HG03280 (cell line): Measurements from ENCODE around the gene SAMD14.
"Not testable (repeated sequence)": the region's sequence is repeated elsewhere in the genome, so short reads cannot be mapped to it uniquely, and the experiment has no call there.

Source experiments
- ATAC-seq: cut with Tn5 transposase; IDR thresholded peaks from one replicate; pipeline ENCODE4 v1.9.1; 2021; ENCODE audit warnings: mild to moderate bottlenecking, moderate library complexity; ENCODE audit not compliant: unreplicated experiment

The SAMD14 gene

GRCh38 chr17:50079334-50080095, 50.4 kb downstream of the SAMD14 start:
- no peak for ATAC-seq

- no peak for ATAC-seq
These were observed 51.5 kb downstream of the SAMD14 start for GRCh38 chr17:50078430-50078829.

GRCh38 chr17:50076591-50077235, 53.2 kb downstream of the SAMD14 start:
- ATAC-seq, result no peak

DNA sequence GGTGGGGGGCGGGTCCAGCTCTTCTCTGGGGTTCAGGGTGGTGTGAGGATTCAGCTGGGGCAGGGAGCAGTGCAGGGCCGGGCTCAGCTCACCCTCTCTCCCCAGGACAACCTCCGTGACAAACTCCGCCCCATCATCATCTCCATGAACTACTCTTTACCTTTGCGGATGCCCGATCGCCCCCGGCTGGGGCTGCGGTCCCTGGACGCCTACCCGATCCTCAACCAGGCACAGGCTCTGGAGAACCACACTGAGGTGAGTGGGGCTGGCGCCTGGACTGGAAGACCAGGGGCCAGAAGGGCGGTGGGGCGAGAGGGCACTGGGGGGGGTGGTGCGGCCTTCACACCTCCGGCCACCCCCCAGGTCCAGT, 53.8 kb downstream of the SAMD14 start:
- ATAC-seq, result no peak

DNA sequence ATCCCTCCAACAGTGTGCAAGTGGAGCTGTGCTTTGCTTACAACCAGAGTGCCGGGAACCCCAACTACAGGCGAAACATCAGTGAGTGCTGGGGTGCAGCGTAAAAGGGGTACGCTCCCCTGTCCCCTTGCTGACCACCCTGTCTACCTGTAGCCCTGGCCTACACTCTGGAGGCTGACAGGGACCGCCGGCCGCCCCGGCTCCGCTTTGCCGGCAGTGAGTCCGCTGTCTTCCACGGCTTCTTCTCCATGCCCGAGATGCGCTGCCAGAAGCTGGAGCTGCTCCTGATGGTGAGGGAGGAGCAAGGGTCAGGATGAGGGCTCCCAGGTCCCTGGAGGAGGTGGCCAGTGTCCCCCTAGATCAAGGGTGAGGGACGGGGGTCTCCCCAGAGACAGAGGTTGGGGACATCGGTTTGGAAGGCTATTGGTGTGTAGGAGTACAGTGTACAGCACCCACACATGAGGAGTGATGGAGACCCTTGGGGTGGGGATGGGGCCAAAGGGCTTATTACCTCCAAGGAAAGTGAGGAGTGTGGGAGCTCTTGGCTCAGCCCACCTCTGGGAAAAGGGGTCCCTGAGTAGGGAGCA, 54.4 kb downstream of the SAMD14 start:
- no peak for ATAC-seq

DNA sequence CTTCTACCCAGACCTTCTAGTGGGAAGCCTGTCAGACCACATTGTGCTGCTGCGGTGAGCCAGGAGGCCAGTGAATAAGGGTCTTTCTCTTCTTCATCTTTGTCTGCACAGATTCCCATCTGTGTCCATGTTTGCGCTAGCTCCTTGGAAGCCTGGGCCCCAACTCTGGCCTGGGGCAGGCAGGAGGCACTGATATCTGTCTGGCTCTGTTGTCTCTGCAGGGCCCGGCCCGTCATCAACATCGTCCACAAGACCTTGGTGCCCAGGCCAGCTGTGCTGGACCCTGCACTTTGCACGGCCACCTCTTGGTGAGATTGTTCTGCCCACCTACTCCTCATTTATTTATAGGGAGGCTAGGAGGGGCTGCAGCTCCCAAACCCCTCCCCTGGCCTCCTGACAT, 55.7 kb downstream of the SAMD14 start:
- no peak for ATAC-seq

DNA sequence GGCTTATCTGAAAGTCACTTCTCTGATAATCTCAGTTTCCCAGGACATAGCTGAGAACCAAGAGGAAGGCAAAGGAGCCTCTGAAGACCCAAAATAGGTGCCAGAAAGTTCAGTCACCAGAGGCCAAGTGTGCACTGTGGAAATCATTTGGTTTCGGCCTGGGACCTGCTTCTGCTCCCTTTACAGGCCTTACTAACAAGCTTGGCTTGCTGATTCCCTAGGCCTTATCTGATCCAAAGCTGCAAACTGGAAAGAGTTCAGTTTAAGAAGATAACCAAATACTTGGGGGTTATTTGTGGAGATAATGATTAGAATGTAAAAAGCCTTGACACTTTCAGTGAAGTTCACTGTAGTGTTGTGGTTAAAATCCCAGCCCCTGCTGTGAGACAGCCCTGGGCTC, 57.0 kb downstream of the SAMD14 start:
- no peak for ATAC-seq

DNA sequence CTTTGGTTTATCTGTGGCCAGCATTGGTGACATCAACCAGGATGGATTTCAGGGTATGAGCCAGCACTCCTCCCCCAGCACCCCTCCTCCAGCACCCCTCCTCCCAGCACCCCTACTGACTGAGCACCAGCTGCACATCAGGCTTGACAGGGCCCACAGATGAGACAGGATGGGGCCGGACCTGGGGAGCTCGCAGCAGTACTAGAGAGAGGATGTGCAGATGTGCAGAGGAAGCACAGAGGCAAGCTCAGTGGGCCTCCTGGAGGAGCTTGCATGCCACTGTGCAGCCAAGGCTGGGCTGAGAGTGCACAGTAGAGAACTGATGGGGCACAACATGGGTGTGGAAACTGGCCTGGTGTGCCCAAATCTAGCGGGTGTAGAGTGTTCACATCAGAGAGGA, 57.8 kb downstream of the SAMD14 start:
- no peak for ATAC-seq

DNA sequence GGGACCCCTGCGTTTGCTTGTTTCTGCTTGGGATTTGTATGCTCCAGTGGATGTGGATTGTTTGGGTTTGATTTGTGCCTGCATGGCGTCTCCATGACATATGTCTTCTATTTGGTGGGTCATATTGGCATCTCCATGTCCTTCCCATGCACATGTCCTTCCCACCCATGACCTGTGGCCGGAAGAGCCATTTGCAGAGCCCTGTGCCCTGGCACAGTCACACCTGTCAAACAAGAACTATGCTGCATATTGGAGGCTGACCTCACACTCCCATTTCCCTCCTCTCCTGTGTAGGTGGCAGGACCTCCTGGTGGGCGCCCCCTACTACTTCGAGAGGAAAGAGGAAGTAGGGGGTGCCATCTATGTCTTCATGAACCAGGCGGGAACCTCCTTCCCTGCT, 58.3 kb downstream of the SAMD14 start:
- no peak for ATAC-seq

DNA sequence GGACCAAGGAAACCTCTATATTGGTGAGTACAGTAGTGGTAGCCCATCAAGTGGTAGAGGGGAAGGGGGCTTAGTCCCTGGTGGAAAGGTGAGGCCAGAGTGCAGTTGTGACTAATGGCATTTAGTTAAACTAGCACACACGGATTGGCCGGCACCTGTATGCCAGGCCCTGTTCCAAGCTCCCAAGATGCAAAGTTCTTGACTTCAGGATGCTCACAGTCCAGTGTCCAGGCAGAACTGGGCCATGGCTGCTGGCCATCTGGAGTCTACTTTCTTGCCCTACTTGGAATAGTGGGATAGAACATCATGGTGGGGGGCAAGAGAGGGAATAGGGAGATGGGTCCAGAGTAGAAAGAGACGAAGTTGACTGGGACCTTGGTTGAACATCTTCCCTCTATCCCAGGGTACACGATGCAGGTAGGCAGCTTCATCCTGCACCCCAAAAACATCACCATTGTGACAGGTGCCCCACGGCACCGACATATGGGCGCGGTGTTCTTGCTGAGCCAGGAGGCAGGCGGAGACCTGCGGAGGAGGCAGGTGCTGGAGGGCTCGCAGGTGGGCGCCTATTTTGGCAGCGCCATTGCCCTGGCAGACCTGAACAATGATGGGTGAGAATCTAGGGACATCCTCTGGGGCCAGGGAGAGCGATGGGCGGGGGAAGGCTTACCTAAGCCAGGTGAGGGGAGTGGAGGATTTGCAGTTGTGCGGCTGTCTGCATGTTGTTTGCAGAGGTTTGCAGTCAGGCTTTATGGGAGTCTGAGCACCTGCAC, 58.9 kb downstream of the SAMD14 start:
- no peak for ATAC-seq

DNA sequence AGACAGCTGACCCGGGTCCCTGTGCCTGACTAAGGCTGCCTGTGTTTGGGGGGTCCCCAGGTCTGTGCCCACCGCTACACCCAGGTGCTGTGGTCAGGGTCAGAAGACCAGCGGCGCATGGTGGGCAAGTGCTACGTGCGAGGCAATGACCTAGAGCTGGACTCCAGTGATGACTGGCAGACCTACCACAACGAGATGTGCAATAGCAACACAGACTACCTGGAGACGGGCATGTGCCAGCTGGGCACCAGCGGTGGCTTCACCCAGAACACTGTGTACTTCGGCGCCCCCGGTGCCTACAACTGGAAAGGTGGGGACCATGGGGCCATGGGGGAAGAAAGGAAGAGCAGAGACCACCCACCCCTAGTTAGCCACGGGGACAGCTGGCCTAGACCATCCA, 62.0 kb downstream of the SAMD14 start:
- ATAC-seq, result no peak

DNA sequence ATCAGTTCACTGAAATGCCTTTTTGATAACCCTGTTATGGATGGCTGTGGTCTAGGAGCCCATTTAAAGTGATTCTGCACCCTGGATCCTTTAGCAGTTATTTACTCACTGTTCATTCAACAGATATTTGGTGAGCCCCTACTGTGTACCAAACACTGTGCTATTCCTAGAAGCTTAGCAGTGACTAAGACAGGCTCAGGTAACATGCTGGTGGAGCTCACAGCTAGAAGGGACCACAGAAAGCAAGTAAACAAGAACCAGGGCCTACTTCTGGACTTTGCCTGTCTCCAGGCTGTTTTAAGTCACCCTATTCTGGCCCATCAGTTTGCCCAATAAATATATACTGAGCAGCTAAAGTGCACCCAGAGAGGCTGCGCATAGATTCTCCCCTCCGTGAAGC, 63.0 kb downstream of the SAMD14 start:
- ATAC-seq, result no peak

DNA sequence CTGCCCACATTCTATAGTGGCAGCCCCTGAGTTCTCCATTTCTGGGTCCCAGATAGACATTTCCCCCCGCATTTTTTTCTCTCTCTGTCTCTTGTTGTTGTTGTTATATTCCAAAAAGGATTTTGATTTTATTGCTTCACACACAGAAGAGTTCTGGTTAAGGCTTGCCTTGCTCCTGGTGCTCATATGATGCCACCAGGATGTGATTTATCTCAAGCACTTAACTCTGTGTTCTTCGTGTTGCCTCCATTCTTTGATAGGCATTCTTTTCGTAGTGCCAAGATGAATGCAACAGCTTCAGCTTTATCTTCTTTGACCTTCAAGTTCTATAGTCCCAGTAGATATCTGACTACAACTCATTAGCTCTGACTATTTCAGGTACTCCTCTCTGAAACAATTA, 64.9 kb downstream of the SAMD14 start:
- ATAC-seq, result no peak

GRCh38 chr17:50064253-50065001, 65.5 kb downstream of the SAMD14 start:
- ATAC-seq, result no peak

GRCh38 chr17:50063561-50064252, 66.3 kb downstream of the SAMD14 start:
- ATAC-seq, result no peak

DNA sequence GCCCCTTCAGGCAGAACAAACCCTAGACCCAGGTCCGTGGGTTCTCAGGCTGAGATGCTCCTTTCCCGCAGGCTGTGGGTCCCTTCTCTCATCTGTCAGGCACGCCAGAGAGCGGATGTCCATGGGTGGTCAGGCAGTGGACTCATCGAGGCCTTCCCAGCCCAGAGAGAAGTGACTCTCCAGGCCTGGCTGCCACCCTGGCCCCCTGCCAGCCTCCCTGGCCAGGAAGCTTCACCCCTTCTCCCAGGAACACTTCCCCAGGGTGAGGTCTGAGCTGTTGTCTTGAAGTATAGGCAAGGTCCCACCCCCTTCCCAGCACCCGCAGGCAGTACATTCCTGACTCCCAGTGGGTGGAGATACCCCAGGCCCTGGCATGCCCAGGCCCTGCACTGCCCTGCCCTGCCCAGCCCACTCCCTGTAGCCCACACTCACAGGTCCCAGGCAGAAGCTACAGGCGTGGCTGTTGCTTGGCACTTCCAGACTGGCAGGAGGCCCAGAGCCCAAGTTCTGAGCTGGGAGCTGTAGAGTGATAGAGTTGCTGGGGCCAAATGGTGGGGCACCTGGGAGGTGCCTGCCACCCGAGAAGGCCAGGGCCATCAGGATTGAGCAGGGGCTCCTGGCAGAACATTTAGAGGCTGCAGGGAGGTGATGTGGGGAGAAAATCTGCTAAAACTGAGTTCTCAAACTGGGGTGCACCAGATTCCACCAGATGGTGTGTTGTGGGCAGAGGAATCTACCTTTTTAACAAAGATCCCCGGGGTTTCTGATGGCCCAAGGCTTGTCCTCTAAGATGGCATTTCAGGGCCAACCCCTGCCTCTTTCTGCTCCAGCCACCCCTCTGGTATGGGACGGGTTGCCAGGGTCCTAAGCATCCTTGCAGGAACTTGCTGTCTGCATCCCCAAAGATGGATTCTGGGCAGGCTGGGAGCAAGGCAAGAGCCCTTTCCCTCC, 67.4 kb downstream of the SAMD14 start:
- ATAC-seq, result no peak

- not testable (repeated sequence) for ATAC-seq
These were observed 68.3 kb downstream of the SAMD14 start for GRCh38 chr17:50061713-50062045.

GRCh38 chr17:50060951-50061712, 68.8 kb downstream of the SAMD14 start:
- ATAC-seq, result no peak
